Measurements from ENCODE around the gene GCNT2.

GCNT2 gene

GRCh38 chr6:10617008-10617696 lies 96.0 kb downstream of the GCNT2 start:
- Histone ChIP-seq H3K4me3 (ENCODE audit: low read depth, low read length) (no peak overlapping the region), H3K36me3 (no peaks in the 10 kb centered on the region), H3K4me1 (no peaks in the 10 kb centered on the region), H3K9me3 (no peaks in the 10 kb centered on the region), H3K27me3 (no peaks in the 10 kb centered on the region)
- no peak for TF ChIP-seq CTCF (IDR thresholded peaks at IDR 0.05; ENCODE audit: low read depth, low read length)
- DNase-seq: no peak

DNA sequence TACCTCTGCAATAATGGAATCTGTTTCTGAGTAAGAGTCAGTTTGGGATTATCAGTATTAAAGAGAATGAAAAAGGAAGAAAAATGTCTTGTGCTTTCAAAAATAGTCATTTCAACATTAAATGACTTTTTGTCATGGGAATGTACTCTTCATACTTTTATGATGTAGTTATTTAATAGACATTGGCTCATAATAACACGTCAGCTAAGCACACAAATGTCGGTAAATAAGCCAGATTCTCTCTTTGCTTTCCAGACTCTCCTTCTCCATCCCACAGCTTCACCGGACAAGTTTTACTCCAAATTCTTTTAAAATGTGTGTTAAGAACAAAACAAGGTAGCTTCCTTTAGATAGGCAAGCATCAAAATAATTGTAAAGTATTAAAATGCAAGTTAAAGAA lies 97.3 kb downstream of the GCNT2 start:
- no peaks in the 10 kb centered on the region for H3K4me1 ChIP-seq
- no peaks in the 10 kb centered on the region for H3K27me3 ChIP-seq
- no peak overlapping the region for H3K4me3 ChIP-seq (ENCODE audit: low read depth, low read length)
- DNase-seq: no peak
- no peaks in the 10 kb centered on the region for H3K9me3 ChIP-seq
- TF ChIP-seq CTCF (IDR thresholded peaks at IDR 0.05; ENCODE audit: low read depth, low read length): no peak
- no peaks in the 10 kb centered on the region for H3K36me3 ChIP-seq

DNA sequence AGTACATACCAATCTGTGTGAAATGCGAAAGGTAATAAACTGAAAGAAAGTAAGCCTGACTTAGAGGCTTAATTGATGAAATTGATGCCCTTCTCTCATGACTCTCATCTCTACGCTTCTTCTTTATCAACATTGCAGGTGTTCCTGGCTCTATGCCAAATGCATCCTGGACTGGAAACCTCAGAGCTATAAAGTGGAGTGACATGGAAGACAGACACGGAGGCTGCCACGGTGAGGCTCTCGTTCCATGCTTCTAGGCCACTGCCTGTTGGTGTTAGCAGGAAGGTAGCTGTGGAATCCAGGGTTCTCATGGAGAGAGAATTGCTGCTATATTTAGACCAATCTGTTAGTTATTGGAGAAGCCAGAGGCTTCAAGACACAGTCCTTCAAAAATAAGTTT lies 100.1 kb downstream of the GCNT2 start:
- H3K9me3 ChIP-seq: no peaks in the 10 kb centered on the region
- no peaks in the 10 kb centered on the region for H3K4me1 ChIP-seq
- no peak for TF ChIP-seq CTCF (IDR thresholded peaks at IDR 0.05; ENCODE audit: low read depth, low read length)
- H3K4me3 ChIP-seq (ENCODE audit: low read depth, low read length): no peak overlapping the region
- peak; percentile 7 for DNase-seq
- no peaks in the 10 kb centered on the region for H3K36me3 ChIP-seq
- no peaks in the 10 kb centered on the region for H3K27me3 ChIP-seq

- no peak for TF ChIP-seq CTCF (IDR thresholded peaks at IDR 0.05; ENCODE audit: low read depth, low read length)
- H3K9me3 ChIP-seq: no peaks in the 10 kb centered on the region
- no peak overlapping the region for H3K4me3 ChIP-seq (ENCODE audit: low read depth, low read length)
- no peak for DNase-seq
- no peaks in the 10 kb centered on the region for H3K27me3 ChIP-seq
- H3K36me3 ChIP-seq: no peaks in the 10 kb centered on the region
- no peaks in the 10 kb centered on the region for H3K4me1 ChIP-seq
These were observed 100.7 kb downstream of the GCNT2 start for GRCh38 chr6:10621847-10622246.

- no peaks in the 10 kb centered on the region for H3K4me1 ChIP-seq
- TF ChIP-seq CTCF (IDR thresholded peaks at IDR 0.05; ENCODE audit: low read depth, low read length): no peak
- H3K4me3 ChIP-seq (ENCODE audit: low read depth, low read length): no peak overlapping the region
- H3K36me3 ChIP-seq: no peaks in the 10 kb centered on the region
- H3K9me3 ChIP-seq: no peaks in the 10 kb centered on the region
- no peak for DNase-seq
- no peaks in the 10 kb centered on the region for H3K27me3 ChIP-seq
These were observed 103.7 kb downstream of the GCNT2 start for GRCh38 chr6:10624836-10625235.

DNA sequence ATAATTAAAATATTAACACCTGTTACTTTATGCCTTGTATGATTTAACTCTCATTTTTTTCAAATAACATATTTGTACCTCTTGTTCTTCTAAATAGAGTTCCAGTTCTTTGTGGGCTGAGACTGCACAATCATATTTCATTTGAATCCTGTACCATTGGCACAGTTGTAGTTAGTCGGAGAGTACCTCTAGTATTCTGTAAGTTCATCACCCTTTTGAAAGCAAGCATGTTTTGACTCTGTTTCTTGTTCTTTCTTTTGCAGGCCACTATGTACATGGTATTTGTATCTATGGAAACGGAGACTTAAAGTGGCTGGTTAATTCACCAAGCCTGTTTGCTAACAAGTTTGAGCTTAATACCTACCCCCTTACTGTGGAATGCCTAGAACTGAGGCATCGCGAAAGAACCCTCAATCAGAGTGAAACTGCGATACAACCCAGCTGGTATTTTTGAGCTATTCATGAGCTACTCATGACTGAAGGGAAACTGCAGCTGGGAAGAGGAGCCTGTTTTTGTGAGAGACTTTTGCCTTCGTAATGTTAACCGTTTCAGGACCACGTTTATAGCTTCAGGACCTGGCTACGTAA lies 105.1 kb downstream of the GCNT2 start:
- Histone ChIP-seq H3K4me3 (ENCODE audit: low read depth, low read length) (no peak overlapping the region), H3K27me3 (no peaks in the 10 kb centered on the region), H3K9me3 (no peaks in the 10 kb centered on the region), H3K36me3 (no peaks in the 10 kb centered on the region), H3K4me1 (no peaks in the 10 kb centered on the region)
- TF ChIP-seq CTCF (IDR thresholded peaks at IDR 0.05; ENCODE audit: low read depth, low read length): no peak
- DNase-seq: no peak
